Esophagus (tissue), 2 donors: Measurements from ENCODE around the gene ELFN2. TPM values are rescaled to one million over a fixed set of nuclear protein-coding genes. Genes with fewer than 3 reads are reported as not detected.
"Not testable (repeated sequence)": the region's sequence is repeated elsewhere in the genome, so short reads cannot be mapped to it uniquely, and the experiment has no call there.

ENCODE experiments used
- H3K27ac ChIP-seq, 2 donors: one replicate each; pipeline ENCODE4 v1.5.1; 2013; ENCODE audit warnings: low read depth in 2 of 2, mild to moderate bottlenecking in 2 of 2, inconsistent platforms in 1 of 2, low read length in 1 of 2, moderate library complexity in 1 of 2
- H3K27me3 ChIP-seq, 2 donors: one replicate each; pipeline ENCODE4 v1.6.1; 2013; ENCODE audit warnings: low read length in 2 of 2, control low read depth in 1 of 2, mild to moderate bottlenecking in 1 of 2; ENCODE audit not compliant: insufficient read depth in 2 of 2, control insufficient read depth in 1 of 2
- H3K36me3 ChIP-seq, 2 donors: one replicate each; pipeline ENCODE4 v1.6.1; 2013; ENCODE audit warnings: low read length in 1 of 2; ENCODE audit not compliant: control insufficient read depth in 2 of 2, insufficient read depth in 2 of 2
- H3K4me1 ChIP-seq, 2 donors: one replicate each; pipeline ENCODE4 v1.6.1; 2013; ENCODE audit warnings: low read length in 1 of 2; ENCODE audit not compliant: control insufficient read depth in 2 of 2, insufficient read depth in 2 of 2
- H3K4me3 ChIP-seq, 2 donors: one replicate each; pipeline ENCODE4 v1.5.1; 2013; ENCODE audit warnings: low read length in 2 of 2, mild to moderate bottlenecking in 2 of 2, low read depth in 1 of 2, moderate library complexity in 1 of 2
- H3K9me3 ChIP-seq, 2 donors: one replicate each; pipeline ENCODE4 v1.6.1; 2013; ENCODE audit warnings: mild to moderate bottlenecking in 2 of 2, low read depth in 1 of 2, low read length in 1 of 2, moderate library complexity in 1 of 2; ENCODE audit not compliant: control insufficient read depth in 2 of 2, insufficient read depth in 1 of 2
- WGBS, 2 donors: extraction: QIAGEN DNeasy Blood & Tissue Kit; methylation state at CpG; one replicate each; pipeline ENCODE4 v1.1.7; 2013; 5-methylcytosine and 5-hydroxymethylcytosine counted together
- polyA plus RNA-seq, 2 donors: library from polyadenylated mRNA; stranded (reverse); fragments of 200-250 nt; gene quantifications; one replicate each; pipeline ENCODE4 v1.2.3, GENCODE V29; 2013
- donor health status: healthy with polysubstance abuse.
- donor health status: Bipolar disorder and iron deficiency.

ELFN2 gene
- polyA plus RNA-seq, 2 donors, result 0.01 to 0.02 TPM

DNA sequence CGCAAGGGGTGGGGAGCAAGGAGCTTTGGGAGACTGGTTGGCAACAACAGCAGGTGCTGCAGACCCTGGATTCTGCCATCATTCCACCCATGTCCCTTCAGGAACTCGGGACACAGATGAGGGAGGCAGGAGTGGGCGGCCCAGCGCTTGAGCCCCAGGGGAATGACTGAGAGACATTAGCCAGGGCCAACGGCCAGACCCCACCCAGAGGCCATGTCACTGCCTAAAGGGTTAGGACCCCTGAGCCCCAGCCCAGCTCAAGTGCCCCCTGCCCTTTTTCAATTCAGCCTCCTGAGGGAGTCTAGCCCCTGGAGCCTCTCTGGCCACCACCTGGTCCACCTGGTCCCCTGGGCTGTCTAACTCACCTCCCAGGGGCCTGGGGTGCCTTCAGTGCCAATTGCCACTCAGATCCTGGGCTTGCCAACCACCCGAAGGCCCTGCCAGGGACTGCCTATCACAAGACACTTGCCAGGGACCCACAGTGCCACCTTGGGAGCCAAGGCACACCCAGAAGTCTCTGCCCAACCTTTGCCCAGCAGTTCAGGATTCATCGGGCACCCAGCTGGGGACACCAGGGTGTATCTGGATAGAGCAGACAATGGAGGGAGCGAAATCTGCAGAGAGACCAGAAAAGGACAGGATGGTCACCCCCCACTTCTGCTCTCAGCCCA lies 42.3 kb upstream of the ELFN2 start:
- H3K9me3 ChIP-seq, result no peaks in the 10 kb centered on the region
- H3K27ac ChIP-seq, result no peak overlapping the region
- H3K4me3 ChIP-seq, result no peak overlapping the region
- no peaks in the 10 kb centered on the region for H3K27me3 ChIP-seq
- no peaks in the 10 kb centered on the region for H3K4me1 ChIP-seq
- WGBS, 2 donors, result 75 to 79% methylated on average over 8 of the region's 8 CpGs
- H3K36me3 ChIP-seq, result peaks cover 0 to 3% of the 10 kb centered on the region in 2 donors

DNA sequence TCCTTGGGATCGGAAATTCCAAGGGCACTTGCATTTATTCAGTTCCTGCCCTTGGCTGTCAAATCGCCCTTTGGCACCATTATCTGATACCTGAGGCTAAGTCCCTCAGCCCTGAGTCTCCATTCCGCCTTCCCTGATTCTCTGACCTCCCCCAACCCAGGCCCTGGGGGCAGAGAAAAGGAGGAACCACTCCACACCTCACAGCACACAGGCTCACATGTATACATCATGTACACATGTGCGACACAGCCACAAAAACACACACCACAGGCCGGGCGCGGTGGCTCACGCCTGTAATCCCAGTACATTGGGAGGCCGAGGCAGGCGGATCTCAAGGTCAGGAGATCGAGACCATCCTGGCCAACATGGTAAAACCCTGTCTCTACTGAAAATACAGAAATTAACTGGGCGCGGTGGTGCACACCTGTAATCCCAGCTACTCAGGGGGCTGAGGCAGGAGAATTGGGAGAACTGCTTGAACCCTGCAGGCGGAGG lies 41.0 kb upstream of the ELFN2 start:
- H3K9me3 ChIP-seq, H3K36me3 ChIP-seq, H3K27ac ChIP-seq, H3K4me3 ChIP-seq, H3K27me3 ChIP-seq, H3K4me1 ChIP-seq: not testable (repeated sequence)
- 87 to 92% methylated on average over 14 of the region's 14 CpGs for WGBS, 2 donors

DNA sequence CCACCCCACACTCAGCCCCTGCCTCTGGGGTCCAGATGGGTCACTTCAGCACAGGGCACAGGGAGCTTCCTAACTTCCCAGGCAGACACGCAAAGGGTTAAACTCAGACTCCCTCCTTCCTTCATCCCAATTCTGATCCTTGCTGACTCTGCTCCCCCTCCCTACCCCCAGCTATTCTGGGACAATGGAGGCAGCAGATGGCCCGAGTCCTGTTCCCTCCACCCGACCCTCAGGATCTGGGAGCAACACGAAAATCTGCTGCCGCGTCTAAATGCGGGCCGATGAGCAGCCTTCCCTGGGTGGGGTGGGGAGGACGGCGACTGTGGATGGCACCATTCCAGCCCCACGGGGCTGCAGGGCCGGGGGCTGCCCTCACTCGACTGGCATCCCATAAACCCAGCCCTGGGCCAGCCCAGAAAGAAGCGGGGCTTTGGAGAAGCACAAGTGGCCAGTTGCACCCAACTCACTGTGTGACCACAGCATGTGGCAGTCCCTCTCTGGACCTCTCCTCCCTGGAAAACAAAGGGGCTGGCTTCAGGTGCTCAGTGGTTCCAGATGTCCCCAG lies 40.2 kb upstream of the ELFN2 start:
- no peaks in the 10 kb centered on the region for H3K27me3 ChIP-seq
- WGBS, 2 donors, result 60 to 67% methylated on average over 14 of the region's 14 CpGs
- H3K4me1 ChIP-seq, result no peaks in the 10 kb centered on the region
- no peak overlapping the region for H3K4me3 ChIP-seq
- no peak overlapping the region for H3K27ac ChIP-seq
- no peaks in the 10 kb centered on the region for H3K9me3 ChIP-seq
- peaks cover 0 to 3% of the 10 kb centered on the region in 2 donors for H3K36me3 ChIP-seq

DNA sequence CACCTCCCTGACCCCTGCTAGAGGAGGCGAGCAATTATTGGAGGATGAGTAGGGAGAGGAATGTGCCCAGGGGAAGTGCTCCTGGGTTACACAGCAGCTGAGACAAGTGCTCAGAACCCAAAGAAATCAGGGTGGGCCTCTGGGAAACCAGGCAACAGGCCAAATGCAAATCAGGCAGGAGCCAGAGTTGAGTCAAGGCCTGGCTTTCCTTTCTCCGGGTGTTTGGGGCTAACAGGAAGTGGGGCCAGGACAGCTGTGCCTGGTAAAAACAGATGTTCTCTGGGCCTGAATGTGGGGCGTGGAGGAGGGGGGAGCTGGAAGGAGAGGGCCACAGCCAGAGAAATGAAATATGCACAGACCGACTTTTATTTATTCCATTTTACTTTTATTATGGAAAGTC lies 36.9 kb upstream of the ELFN2 start:
- 36 to 39% methylated on average over 4 of the region's 4 CpGs for WGBS, 2 donors
- H3K9me3 ChIP-seq, result no peaks in the 10 kb centered on the region
- H3K27me3 ChIP-seq, result no peaks in the 10 kb centered on the region
- H3K4me3 ChIP-seq, result no peak overlapping the region
- H3K36me3 ChIP-seq, result peaks cover 0 to 3% of the 10 kb centered on the region in 2 donors
- H3K27ac ChIP-seq, result no peak overlapping the region
- H3K4me1 ChIP-seq, result no peaks in the 10 kb centered on the region

DNA sequence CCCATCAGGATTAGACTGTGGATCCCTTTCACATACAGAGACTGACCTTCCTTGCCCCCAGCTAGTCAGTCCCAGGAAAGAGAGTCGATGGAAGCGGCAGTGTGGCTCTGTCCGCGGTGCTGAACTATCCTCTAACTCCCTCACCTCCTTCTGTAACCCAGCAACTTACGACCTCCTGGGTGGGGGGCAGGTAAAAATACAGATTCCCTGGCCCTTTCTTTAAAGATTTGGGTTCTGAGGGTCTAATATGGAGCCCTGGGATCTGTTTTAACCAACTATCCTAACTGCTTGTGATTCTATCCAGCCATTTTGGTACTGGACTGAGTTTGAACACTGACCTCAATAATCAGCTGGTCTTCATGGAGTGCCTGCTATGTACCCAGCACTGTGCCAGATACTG lies 35.7 kb upstream of the ELFN2 start:
- 12 to 18% methylated on average over 5 of the region's 5 CpGs for WGBS, 2 donors
- H3K9me3 ChIP-seq, result no peaks in the 10 kb centered on the region
- H3K27ac ChIP-seq, result no peak overlapping the region
- H3K4me3 ChIP-seq, result no peak overlapping the region
- H3K4me1 ChIP-seq, result no peaks in the 10 kb centered on the region
- H3K36me3 ChIP-seq, result peaks cover 0 to 3% of the 10 kb centered on the region in 2 donors
- no peaks in the 10 kb centered on the region for H3K27me3 ChIP-seq

DNA sequence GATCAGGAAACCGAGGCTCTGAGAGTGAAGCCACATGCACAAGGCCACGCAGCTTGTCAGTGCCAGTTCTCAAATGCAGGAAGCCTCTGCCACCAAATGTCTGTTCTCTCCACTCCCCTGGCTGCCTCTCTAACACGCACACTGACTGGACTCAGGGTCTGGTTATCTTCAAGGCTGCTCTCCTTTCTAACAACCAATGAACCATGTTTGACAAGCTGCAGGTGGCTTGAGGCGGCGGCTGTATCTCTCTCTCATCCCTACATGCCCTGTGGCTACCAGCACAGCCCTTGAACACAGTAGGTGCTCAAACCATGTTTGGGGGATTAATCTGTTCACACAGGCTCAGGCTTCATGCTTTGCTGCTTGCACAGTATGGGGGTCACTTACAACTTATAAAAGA lies 35.2 kb upstream of the ELFN2 start:
- H3K9me3 ChIP-seq, result no peaks in the 10 kb centered on the region
- H3K27me3 ChIP-seq, result no peaks in the 10 kb centered on the region
- 69 to 73% methylated on average over 5 of the region's 5 CpGs for WGBS, 2 donors
- H3K27ac ChIP-seq, result no peak overlapping the region
- H3K4me3 ChIP-seq, result no peak overlapping the region
- H3K4me1 ChIP-seq, result no peaks in the 10 kb centered on the region
- peaks cover 0 to 3% of the 10 kb centered on the region in 2 donors for H3K36me3 ChIP-seq

DNA sequence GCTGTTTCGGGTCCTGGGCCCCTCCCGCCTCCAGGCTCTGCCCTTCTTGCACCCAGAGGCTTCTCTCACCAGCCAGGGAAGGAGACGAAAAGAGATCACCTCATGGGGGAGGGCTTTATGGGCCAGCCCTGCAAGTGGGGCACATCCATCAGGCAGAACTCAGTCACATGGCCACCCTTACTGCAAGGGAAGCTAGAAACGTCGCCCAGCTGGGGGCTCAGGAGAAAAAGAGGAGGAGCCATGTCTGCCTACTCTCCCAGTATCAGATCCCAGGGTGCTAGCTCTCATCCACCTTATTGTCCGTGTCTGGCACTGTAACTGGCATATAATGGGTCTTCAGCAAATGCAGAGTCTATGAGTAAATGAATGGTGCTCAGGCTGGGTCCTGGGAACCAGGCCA lies 34.7 kb upstream of the ELFN2 start:
- WGBS, 2 donors, result 47 to 49% methylated on average over 6 of the region's 6 CpGs
- H3K4me3 ChIP-seq, result no peak overlapping the region
- H3K27me3 ChIP-seq, result no peaks in the 10 kb centered on the region
- H3K27ac ChIP-seq, result no peak overlapping the region
- H3K9me3 ChIP-seq, result no peaks in the 10 kb centered on the region
- H3K4me1 ChIP-seq, result no peaks in the 10 kb centered on the region
- H3K36me3 ChIP-seq, result peaks cover 0 to 3% of the 10 kb centered on the region in 2 donors

DNA sequence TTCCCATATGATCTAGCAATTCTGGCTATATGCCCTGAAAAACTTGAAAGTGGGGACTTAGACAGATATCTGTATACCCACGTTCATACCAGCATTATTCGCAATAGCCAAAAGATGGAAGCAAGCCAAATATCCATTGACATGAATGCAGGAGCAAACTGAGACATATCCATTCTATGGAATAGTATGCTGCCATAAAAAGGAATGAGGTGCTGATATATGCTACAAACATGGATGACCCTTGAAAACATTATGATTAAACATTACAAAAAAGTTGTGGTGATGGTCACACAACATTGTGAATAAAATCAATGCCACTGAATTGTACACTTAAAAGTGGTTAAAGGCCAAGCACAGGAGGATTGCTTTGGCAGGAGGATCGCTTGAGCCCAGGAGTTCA lies 33.4 kb upstream of the ELFN2 start:
- Histone ChIP-seq H3K4me1 (no peaks in the 10 kb centered on the region), H3K4me3 (no peak overlapping the region), H3K9me3 (no peaks in the 10 kb centered on the region), H3K27me3 (no peaks in the 10 kb centered on the region), H3K27ac (no peak overlapping the region), H3K36me3 (peaks cover 0 to under 1% of the 10 kb centered on the region in 2 donors)
- WGBS, 2 donors, result 71 to 81% methylated on average over 3 of the region's 3 CpGs

DNA sequence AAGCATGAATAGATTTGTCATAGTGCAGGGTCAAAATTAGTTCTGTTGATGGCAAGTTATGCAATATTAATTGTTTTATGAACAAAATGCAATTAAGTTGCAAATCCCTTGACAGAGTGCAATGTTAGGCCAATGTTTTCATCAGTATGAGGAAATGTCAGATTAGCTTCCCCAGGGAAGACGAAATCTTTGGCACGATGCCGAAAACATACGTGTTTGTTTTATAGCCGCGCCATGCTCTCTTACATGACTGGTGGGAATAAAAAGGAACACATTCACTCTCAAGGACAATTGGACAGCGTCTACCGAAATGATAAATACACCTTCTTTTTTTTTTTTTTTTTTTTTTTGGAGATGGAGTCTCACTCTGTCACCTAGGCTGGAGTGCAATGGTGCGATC lies 31.9 kb upstream of the ELFN2 start:
- no peaks in the 10 kb centered on the region for H3K27me3 ChIP-seq
- WGBS, 2 donors, result 60 to 65% methylated on average over 9 of the region's 9 CpGs
- no peak overlapping the region for H3K4me3 ChIP-seq
- no peak overlapping the region for H3K27ac ChIP-seq
- no peaks in the 10 kb centered on the region for H3K36me3 ChIP-seq
- no peaks in the 10 kb centered on the region for H3K4me1 ChIP-seq
- H3K9me3 ChIP-seq, result no peaks in the 10 kb centered on the region
